ENCODE data around the gene NFIA. TPM values are rescaled to one million over a fixed set of nuclear protein-coding genes. Genes with fewer than 3 reads are reported as not detected.

Gene NFIA
- total RNA-seq, 1 experiment from 2014 or later = 65.4 TPM

DNA sequence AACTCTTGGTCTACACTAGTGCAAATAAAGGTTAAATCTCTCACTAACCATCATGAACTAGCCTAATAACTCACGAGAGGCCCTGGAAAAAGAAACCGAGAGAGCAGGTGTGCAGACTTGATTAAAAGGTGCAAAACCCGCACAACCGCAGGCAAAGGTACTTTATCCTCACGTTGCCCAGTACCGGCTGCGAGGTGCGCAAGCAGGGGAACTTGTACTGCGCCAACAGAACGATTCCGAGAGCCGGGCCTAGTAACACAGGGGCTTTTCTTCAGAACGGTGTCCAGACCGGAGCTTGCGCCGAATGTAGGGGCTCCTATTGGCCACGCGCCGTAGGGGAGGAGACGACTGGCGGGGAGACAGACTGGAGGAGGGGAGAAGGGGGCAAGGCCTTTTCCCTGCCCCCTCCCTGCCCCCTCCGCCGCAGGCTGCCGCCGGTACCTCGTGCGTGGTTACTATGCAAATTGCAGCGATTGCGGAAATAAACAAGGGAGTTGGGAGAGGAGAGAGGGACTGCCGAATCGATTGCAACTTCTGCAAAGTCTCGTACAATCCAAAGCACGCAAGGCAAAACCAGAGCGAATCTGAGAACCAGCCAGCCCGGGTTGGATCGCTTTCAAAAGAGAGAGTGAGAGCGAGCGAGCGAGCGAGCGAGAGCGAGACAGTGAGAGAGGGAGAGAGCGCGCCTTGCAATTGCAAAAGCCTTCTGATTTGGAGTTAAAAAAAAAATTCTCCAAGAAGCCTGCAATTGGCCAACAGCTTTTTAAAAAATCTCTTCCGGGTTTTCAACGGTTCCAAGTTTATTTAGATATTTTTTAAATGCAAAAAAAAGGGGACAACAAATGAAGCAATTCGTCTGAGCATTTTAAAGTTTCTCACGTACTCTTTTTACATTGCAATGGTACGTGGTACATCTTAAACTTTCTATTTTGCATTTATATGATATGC lies 5.4 kb upstream of the NFIA start:
- Histone ChIP-seq H3K27ac (ENCODE audit: low read depth, low read length, poor library complexity, severe bottlenecking) (peak overlapping the region; percentile 75), H3K36me3 (ENCODE audit: insufficient read depth, low read length, poor library complexity, severe bottlenecking) (no peaks in the 10 kb centered on the region), H3K27me3 (replicated peaks; ENCODE audit: insufficient read depth, low read depth, low read length, poor library complexity) (no peaks in the 10 kb centered on the region), H3K4me1 (ENCODE audit: insufficient read depth, low read length, poor library complexity, severe bottlenecking) (peaks cover 37% of the 10 kb centered on the region), H3K4me3 (ENCODE audit: low read depth, low read length, poor library complexity, severe bottlenecking) (peak overlapping the region; percentile 56), H3K9me3 (ENCODE audit: low read depth, low read length, poor library complexity, severe bottlenecking) (no peaks in the 10 kb centered on the region)
- CTCF ChIA-PET = interaction anchor here (0.6 to 2.4 kb wide), 2 partner anchors 27 to 51 kb away, joined by 3 to 14 read pairs; no protein-coding TSS in a partner anchor
- peak; percentile 96 for DNase-seq (ENCODE audit: low spot score)
- no TSS peak for BruUV-seq (replicated peaks)
- no peak for TF ChIP-seq EZH2 (IDR thresholded peaks at IDR 0.05; ENCODE audit: borderline replicate concordance, low read depth, low read length, poor library complexity, severe bottlenecking)
- TF ChIP-seq, protein P1, sequence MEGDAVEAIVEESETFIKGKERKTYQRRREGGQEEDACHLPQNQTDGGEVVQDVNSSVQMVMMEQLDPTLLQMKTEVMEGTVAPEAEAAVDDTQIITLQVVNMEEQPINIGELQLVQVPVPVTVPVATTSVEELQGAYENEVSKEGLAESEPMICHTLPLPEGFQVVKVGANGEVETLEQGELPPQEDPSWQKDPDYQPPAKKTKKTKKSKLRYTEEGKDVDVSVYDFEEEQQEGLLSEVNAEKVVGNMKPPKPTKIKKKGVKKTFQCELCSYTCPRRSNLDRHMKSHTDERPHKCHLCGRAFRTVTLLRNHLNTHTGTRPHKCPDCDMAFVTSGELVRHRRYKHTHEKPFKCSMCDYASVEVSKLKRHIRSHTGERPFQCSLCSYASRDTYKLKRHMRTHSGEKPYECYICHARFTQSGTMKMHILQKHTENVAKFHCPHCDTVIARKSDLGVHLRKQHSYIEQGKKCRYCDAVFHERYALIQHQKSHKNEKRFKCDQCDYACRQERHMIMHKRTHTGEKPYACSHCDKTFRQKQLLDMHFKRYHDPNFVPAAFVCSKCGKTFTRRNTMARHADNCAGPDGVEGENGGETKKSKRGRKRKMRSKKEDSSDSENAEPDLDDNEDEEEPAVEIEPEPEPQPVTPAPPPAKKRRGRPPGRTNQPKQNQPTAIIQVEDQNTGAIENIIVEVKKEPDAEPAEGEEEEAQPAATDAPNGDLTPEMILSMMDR (conservative IDR thresholded peaks at IDR 0.05; ENCODE audit: low read depth, low read length) = no peak
- POLR2A ChIA-PET (ENCODE audit: low non-redundant PET) = interaction anchor here (0.7 kb wide), 1 partner anchor 40 kb away, joined by 11 read pairs; no protein-coding TSS in a partner anchor
- intact Hi-C loops (cut with micrococcal nuclease; ENCODE audit: unreplicated experiment) = loop anchor here (5.0 kb wide), 1 partner anchor 105 kb away; no protein-coding TSS in a partner anchor

DNA sequence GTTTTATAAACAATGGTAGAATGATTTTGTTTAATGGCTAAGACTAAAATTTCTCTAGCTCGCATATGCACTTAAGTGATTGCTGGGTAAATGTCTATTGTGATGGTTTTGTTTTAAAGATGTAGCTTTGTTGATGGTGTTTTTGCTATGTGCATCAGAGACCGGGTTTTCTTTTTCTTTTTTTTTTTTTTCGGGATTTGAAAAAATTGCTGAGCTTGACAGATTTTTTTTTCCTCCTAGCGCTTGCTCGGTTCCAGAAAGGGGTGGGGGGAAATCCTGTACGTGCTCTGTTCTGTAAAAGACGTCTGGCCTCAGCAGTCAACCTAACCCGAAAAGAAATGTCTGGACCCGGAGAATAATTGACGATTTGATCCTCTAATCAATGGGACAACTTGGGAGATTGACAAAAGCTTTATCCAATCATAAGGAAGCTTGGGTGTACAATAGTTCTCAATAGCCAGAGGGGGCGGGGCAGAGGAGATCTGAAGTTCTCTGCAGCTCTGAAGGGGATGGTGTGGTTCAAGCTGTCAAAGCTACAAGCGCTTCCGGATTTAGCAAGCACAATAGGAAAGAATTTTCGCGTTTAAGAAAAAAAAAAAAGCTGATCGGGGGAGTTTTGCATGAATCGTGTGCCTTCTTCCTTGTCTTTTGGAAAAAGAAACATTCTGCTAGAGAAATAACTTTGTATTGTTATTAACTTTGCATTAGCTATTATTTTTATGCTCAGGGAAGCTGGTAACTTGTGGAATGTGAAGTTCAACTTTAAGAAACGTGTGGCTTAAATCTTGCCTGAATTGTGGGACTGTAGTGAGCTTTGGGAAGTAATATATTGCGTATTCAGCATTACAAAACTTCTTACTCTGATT lies 4.5 kb upstream of the NFIA start:
- ChIA-PET CTCF (interaction anchor here (0.6 to 2.4 kb wide), 2 partner anchors 28 to 50 kb away, joined by 3 to 14 read pairs; no protein-coding TSS in a partner anchor), POLR2A (ENCODE audit: low non-redundant PET) (interaction anchor here (0.6 to 0.7 kb wide), 2 partner anchors 32 to 39 kb away, joined by 3 to 11 read pairs; no protein-coding TSS in a partner anchor)
- peak overlapping the region; percentile 87 for H3K27ac ChIP-seq (ENCODE audit: low read depth, low read length, poor library complexity, severe bottlenecking)
- no peaks in the 10 kb centered on the region for H3K36me3 ChIP-seq (ENCODE audit: insufficient read depth, low read length, poor library complexity, severe bottlenecking)
- peak; percentile 100 for DNase-seq (ENCODE audit: low spot score)
- H3K4me3 ChIP-seq (ENCODE audit: low read depth, low read length, poor library complexity, severe bottlenecking) = peak overlapping the region; percentile 56
- intact Hi-C loops (cut with micrococcal nuclease; ENCODE audit: unreplicated experiment) = loop anchor here (5.0 kb wide), 1 partner anchor 104 kb away; no protein-coding TSS in a partner anchor
- TF ChIP-seq, protein P1 (conservative IDR thresholded peaks at IDR 0.05; ENCODE audit: low read depth, low read length) = no peak
- no peak for TF ChIP-seq EZH2 (IDR thresholded peaks at IDR 0.05; ENCODE audit: borderline replicate concordance, low read depth, low read length, poor library complexity, severe bottlenecking)
- H3K4me1 ChIP-seq (ENCODE audit: insufficient read depth, low read length, poor library complexity, severe bottlenecking) = peaks cover 37% of the 10 kb centered on the region
- no peaks in the 10 kb centered on the region for H3K27me3 ChIP-seq (replicated peaks; ENCODE audit: insufficient read depth, low read depth, low read length, poor library complexity)
- no peaks in the 10 kb centered on the region for H3K9me3 ChIP-seq (ENCODE audit: low read depth, low read length, poor library complexity, severe bottlenecking)
- BruUV-seq (replicated peaks) = TSS peak; percentile 9
